ENCODE measurements around the gene CSAG2. TPM values are rescaled to one million over a fixed set of nuclear protein-coding genes. Genes with fewer than 3 reads are reported as not detected.

Gene CSAG2, protein sequence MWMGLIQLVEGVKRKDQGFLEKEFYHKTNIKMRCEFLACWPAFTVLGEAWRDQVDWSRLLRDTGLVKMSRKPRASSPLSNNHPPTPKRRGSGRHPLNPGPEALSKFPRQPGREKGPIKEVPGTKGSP
- total RNA-seq, result not detected in 2 replicates

GRCh38 chrX:152709173-152709572 lies at the start of gene CSAG2:
CSAG2 (minus strand) TSS chrX:152709273; CDS start chrX:152709112, 161 bp downstream.

GRCh38 chrX:152753686-152754650 lies 44.9 kb upstream of the CSAG2 start, which contains the start of gene MAGEA2:
MAGEA2 (minus strand) TSS chrX:152753842; CDS start chrX:152751363, 2,479 bp downstream.

DNA sequence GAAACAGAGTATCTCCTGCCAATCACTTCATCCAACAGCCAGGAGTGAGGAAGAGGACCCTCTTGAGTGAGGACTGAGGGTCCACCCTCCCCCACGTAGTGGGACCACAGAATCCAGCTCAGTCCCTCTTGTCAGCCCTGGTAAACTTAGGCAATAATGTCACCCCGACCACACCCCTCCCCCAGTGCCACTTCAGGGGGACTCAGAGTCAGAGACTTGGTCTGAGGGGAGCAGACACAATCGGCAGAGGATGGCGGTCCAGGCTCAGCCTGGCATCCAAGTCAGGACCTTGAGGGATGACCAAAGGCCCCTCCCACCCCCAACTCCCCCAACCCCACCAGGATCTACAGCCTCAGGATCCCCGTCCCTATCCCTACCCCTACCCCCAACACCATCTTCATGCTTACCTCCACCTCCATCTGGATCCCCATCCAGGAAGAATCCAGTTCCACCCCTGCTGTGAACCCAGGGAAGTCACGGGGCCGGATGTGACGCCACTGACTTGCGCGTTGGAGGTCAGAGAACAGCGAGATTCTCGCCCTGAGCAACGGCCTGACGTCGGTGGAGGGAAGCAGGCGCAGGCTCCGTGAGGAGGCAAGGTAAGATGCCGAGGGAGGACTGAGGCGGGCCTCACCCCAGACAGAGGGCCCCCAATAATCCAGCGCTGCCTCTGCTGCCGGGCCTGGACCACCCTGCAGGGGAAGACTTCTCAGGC lies 24.3 kb upstream of the CSAG2 start, which contains the start of the genes CSAG1 and MAGEA12:
TSS of gene CSAG1 (minus strand) at position 461 of the 715 bp plus-strand sequence. CDS start 1,261 bp downstream, outside the sequence.
TSS of gene MAGEA12 (plus strand) at position 497 of the 715 bp plus-strand sequence. CDS start 2,405 bp downstream, outside the sequence.

DNA sequence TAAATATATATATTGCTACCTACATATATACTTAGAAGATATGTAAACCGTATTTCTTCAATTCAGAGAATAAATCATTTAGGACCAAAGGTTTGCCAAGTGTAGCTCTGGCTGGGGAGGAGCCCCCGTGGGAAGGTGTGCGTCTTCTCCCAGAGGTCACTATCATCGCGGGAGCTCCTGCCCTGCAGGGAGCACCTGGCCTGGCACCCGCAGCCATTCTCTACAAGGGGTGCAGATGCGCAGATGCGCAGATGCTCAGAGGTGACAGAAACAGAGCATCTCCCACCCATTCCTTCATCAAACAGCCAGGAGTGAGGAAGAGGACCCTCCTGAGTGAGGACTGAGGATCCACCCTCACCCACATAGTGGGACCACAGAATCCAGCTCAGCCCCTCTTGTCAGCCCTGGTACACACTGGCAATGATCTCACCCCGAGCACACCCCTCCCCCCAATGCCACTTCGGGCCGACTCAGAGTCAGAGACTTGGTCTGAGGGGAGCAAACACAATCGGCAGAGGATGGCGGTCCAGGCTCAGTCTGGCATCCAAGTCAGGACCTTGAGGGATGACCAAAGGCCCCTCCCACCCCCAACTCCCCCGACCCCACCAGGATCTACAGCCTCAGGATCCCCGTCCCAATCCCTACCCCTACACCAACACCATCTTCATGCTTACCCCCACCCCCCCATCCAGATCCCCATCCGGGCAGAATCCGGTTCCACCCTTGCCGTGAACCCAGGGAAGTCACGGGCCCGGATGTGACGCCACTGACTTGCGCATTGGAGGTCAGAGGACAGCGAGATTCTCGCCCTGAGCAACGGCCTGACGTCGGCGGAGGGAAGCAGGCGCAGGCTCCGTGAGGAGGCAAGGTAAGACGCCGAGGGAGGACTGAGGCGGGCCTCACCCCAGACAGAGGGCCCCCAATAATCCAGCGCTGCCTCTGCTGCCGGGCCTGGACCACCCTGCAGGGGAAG lies 5.0 kb upstream of the CSAG2 start, which contains the start of gene MAGEA2B:
TSS of gene MAGEA2B (plus strand) at position 814 of the 973 bp plus-strand sequence. CDS start 2,479 bp downstream, outside the sequence.

GRCh38 chrX:152697952-152698931 lies 10.8 kb downstream of the CSAG2 start, which contains the start of gene MAGEA3:
MAGEA3 (plus strand) TSS chrX:152698794; CDS start chrX:152700833, 2,039 bp downstream.

Other genes with a start within 250 kb of the CSAG2 start
- 0.87 and 2.5 TPM in 2 replicates for gene GABRQ, start 71.4 kb downstream of the CSAG2 start, total RNA-seq
- not detected in 2 replicates for gene MAGEA3, start 10.5 kb downstream of the CSAG2 start, total RNA-seq
- not detected in 2 replicates for gene MAGEA2B, start 5.4 kb upstream of the CSAG2 start, total RNA-seq
- not detected in 2 replicates for gene CSAG1, start 24.4 kb upstream of the CSAG2 start, total RNA-seq
- not detected in 2 replicates for gene MAGEA12, start 24.5 kb upstream of the CSAG2 start, total RNA-seq
- gene MAGEA2, start 44.6 kb upstream of the CSAG2 start, total RNA-seq, result not detected in 2 replicates
- gene CSAG3, start 49.9 kb upstream of the CSAG2 start, total RNA-seq, result not detected in 2 replicates
- gene MAGEA6, start 60.4 kb upstream of the CSAG2 start, total RNA-seq, result not detected in 2 replicates
- 39.2 and 56.4 TPM in 2 replicates for gene CETN2, start 121.5 kb upstream of the CSAG2 start, total RNA-seq
- gene NSDHL, start 121.8 kb upstream of the CSAG2 start, total RNA-seq, result 45.5 and 45.8 TPM in 2 replicates
- 4.3 and 4.5 TPM in 2 replicates for gene ZNF185, start 188.8 kb upstream of the CSAG2 start, total RNA-seq